Endothelial cell of umbilical vein (primary cell): ENCODE results near the gene ANKRD60. TPM values are rescaled to one million over a fixed set of nuclear protein-coding genes. Genes with fewer than 3 reads are reported as not detected.

Source experiments
- BruUV-seq: library from RNA; stranded (reverse); fragments of 400-500 nt; replicated peaks from 2 replicates; lab custom pipeline; 2021; lab: Mats Ljungman, UMichigan
- CTCF ChIA-PET: fragments of 300-600, 350-600 bp; sonication (Branson Sonifier 250); formaldehyde crosslinking; loops from one replicate; lab custom pipeline; 2021; ENCODE audit warnings: antibody characterized with exemption, inconsistent platforms; lab: Charles Lee
- POLR2A ChIA-PET: fragments of 300-600, 350-600 bp; sonication (Branson Sonifier 250); formaldehyde crosslinking; loops from one replicate; lab custom pipeline; 2021; ENCODE audit warnings: antibody characterized with exemption, inconsistent platforms; lab: Charles Lee
- DNase-seq: peaks from one replicate; pipeline ENCODE4 v3.0.0-alpha.2; 2011; ENCODE audit warnings: low read depth, low spot score
- FAIRE-seq: peaks from 2 replicates; lab custom pipeline; 2011; peaks lifted over from hg19 to GRCh38; lab: Jason Lieb, UNC
- H2AFZ ChIP-seq: 2 replicates; pipeline ENCODE4 v1.6.0; 2012; ENCODE audit warnings: low read depth, low read length, control low read depth, inconsistent platforms
- H3K27ac ChIP-seq: 2 replicates; pipeline ENCODE4 v1.5.1; 2011; ENCODE audit warnings: low read depth, mild to moderate bottlenecking, control low read depth, low read length, moderate library complexity; ENCODE audit not compliant: insufficient read depth
- H3K27me3 ChIP-seq, 2 experiments: 2 replicates each; pipeline versions ENCODE4 v1.6.0 to v1.6.1; 2011; ENCODE audit warnings: low read length in 2 of 2, mixed read lengths in 1 of 2; ENCODE audit not compliant: control insufficient read depth in 2 of 2, insufficient read depth in 2 of 2
- H3K36me3 ChIP-seq, 2 experiments: 2 replicates in 1 of 2; 3 replicates in 1 of 2; pipeline ENCODE4 v1.5.1; 2011; ENCODE audit warnings: low read length in 2 of 2, mild to moderate bottlenecking in 1 of 2, moderate library complexity in 1 of 2; ENCODE audit not compliant: control insufficient read depth in 2 of 2, insufficient read depth in 2 of 2; ENCODE audit errors: extremely low read depth in 1 of 2
- H3K4me1 ChIP-seq: 3 replicates; pipeline ENCODE4 v1.5.1; 2011; ENCODE audit warnings: mild to moderate bottlenecking, low read length; ENCODE audit not compliant: control insufficient read depth, insufficient read depth; ENCODE audit errors: extremely low read depth
- H3K4me2 ChIP-seq: 2 replicates; pipeline ENCODE4 v1.6.1; 2011; ENCODE audit warnings: low read length, control low read depth, mixed read lengths; ENCODE audit not compliant: insufficient read depth
- H3K4me3 ChIP-seq, 3 experiments: fragments of 200-600 bp in 1 of 3; sonication (generic), shearing (Covaris generic) in 1 of 3; replicated peaks in 1 of 3; 2 replicates each; pipeline ENCODE4 v1.5.1; 2011 to 2016; ENCODE audit warnings: control low read depth in 3 of 3, low read length in 3 of 3, mild to moderate bottlenecking in 2 of 3, inconsistent platforms in 1 of 3, low read depth in 1 of 3, moderate library complexity in 1 of 3; ENCODE audit not compliant: insufficient read depth in 1 of 3
- H3K79me2 ChIP-seq: 2 replicates; pipeline ENCODE4 v1.6.0; 2012; ENCODE audit warnings: low read length, inconsistent platforms; ENCODE audit not compliant: control insufficient read depth, insufficient read depth
- H3K9ac ChIP-seq: replicated peaks from 2 replicates; pipeline ENCODE3; 2011; ENCODE audit warnings: low read length, control low read depth; ENCODE audit not compliant: insufficient read depth; ENCODE audit errors: extremely low read depth
- H3K9me1 ChIP-seq: replicated peaks from 3 replicates; pipeline ENCODE4 v1.6.0; 2011; ENCODE audit warnings: mild to moderate bottlenecking, low read length; ENCODE audit not compliant: control insufficient read depth, insufficient read depth; ENCODE audit errors: extremely low read depth
- H3K9me3 ChIP-seq: replicated peaks from 2 replicates; pipeline ENCODE4 v1.5.1; 2012; ENCODE audit warnings: low read length, inconsistent platforms; ENCODE audit not compliant: control insufficient read depth, insufficient read depth
- H4K20me1 ChIP-seq: replicated peaks from 2 replicates; pipeline ENCODE3; 2011; ENCODE audit warnings: mild to moderate bottlenecking, low read length; ENCODE audit not compliant: control insufficient read depth, insufficient read depth; ENCODE audit errors: extremely low read depth
- EZH2 ChIP-seq: IDR thresholded peaks from 2 replicates; pipeline ENCODE4 v1.6.1; 2012; ENCODE audit warnings: borderline replicate concordance, low read depth, mild to moderate bottlenecking, moderate library complexity, low read length, inconsistent platforms; ENCODE audit not compliant: severe bottlenecking
- FOS ChIP-seq: IDR thresholded peaks from 2 replicates; pipeline ENCODE4 v1.6.1; 2011; ENCODE audit warnings: mild to moderate bottlenecking, low read length, moderate library complexity, borderline replicate concordance; ENCODE audit not compliant: insufficient read depth
- GATA2 ChIP-seq: IDR thresholded peaks from 2 replicates; pipeline ENCODE4 v1.7.0; 2011; ENCODE audit warnings: low read depth, mild to moderate bottlenecking, moderate library complexity, mixed read lengths, low read length; ENCODE audit not compliant: insufficient read length, insufficient read depth
- JUN ChIP-seq: IDR thresholded peaks from 2 replicates; pipeline ENCODE4 v1.6.1; 2011; ENCODE audit warnings: borderline replicate concordance, low read depth; ENCODE audit not compliant: insufficient read length, insufficient read depth
- MYC ChIP-seq: IDR thresholded peaks from one replicate; pipeline ENCODE4 v1.6.1; 2011; ENCODE audit warnings: mild to moderate bottlenecking, low read depth, low read length
- POLR2A ChIP-seq: IDR thresholded peaks from 2 replicates; pipeline ENCODE4 v1.6.1; 2012; ENCODE audit warnings: low read depth, mild to moderate bottlenecking, control low read depth, low read length
- POLR2AphosphoS5 ChIP-seq: IDR thresholded peaks from 2 replicates; pipeline ENCODE4 v1.6.1; 2012; ENCODE audit warnings: low read depth, mild to moderate bottlenecking, control low read depth, low read length, moderate library complexity; ENCODE audit not compliant: insufficient read depth
- dilution Hi-C: fragments of 300-500 bp; cut with MboI; formaldehyde crosslinking; loops from one replicate; pipeline ENCODE4 v1.15.0; 2019; ENCODE audit warnings: low sequenced_read_pairs; ENCODE audit not compliant: extremely low pct_ligation_motif_present
- intact Hi-C: fragments of 100-400 bp; cut with micrococcal nuclease; formaldehyde crosslinking; loops from one replicate; pipeline ENCODE4 v1.10.0; 2022
- polyA plus RNA-seq, 4 experiments: library from polyadenylated mRNA; depleted of rRNA in 3 of 4; stranded (reverse) in 3 of 4; unstranded in 1 of 4; fragments of >200 nt; gene quantifications; 2 replicates each; pipeline versions ENCODE4 v1.2.1 to v1.2.3, GENCODE V29; 2011 to 2012; ENCODE audit warnings: missing spikeins in 1 of 4
- total RNA-seq: library from RNA; stranded (reverse); gene quantifications from 2 replicates; pipeline ENCODE4 v1.2.3, GENCODE V29; 2021
- TF ChIP-seq, protein P1 (sequence below), 2 donors: IDR thresholded peaks; 1 replicate in 1 of 2; 2 replicates in 1 of 2; pipeline ENCODE4 v1.5.1; 2011; ENCODE audit warnings: low read length in 2 of 2, mild to moderate bottlenecking in 2 of 2, moderate library complexity in 2 of 2, control low read depth in 1 of 2, inconsistent platforms in 1 of 2, low read depth in 1 of 2; ENCODE audit not compliant: insufficient read depth in 1 of 2; ENCODE audit errors: extremely low read depth in 1 of 2
- TF ChIP-seq, protein P2 (sequence below): IDR thresholded peaks from 2 replicates; pipeline ENCODE4 v1.6.1; 2011; ENCODE audit not compliant: insufficient read depth, insufficient read length

Gene ANKRD60
- total and polyA plus RNA-seq, 2 donors (not counting 3 experiments of a cell fraction or from before 2014, with no cell fraction given) = not detected

DNA sequence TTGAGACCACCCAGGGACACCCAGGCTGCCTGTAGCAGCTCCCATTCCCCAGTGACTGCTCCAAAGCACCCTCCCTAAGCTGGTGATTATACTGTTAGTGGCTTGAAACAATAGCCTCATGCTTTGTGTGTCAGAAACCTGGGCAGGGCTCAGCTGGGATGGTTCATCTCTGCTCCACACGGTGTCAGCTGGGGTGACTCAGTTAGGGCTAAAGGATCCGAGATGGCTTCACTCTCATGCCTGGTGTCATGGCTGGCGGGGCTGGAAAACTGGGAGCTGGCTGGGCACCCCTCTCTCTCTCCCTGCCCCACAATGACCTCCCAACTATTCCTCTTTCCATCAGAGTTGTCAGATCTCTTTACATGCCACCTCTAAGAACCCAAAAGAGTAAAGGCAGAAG, 44.4 kb downstream of the ANKRD60 start:
- no peaks in the 10 kb centered on the region for H4K20me1 ChIP-seq
- no peaks in the 10 kb centered on the region for H3K4me1 ChIP-seq
- no peaks in the 10 kb centered on the region for H3K9me3 ChIP-seq
- H3K4me3 ChIP-seq = no peak overlapping the region
- TF ChIP-seq MYC (no peak), POLR2AphosphoS5 (no peak), JUN (no peak), POLR2A (no peak), FOS (no peak), GATA2 (no peak), EZH2 (no peak)
- TF ChIP-seq, protein P1, sequence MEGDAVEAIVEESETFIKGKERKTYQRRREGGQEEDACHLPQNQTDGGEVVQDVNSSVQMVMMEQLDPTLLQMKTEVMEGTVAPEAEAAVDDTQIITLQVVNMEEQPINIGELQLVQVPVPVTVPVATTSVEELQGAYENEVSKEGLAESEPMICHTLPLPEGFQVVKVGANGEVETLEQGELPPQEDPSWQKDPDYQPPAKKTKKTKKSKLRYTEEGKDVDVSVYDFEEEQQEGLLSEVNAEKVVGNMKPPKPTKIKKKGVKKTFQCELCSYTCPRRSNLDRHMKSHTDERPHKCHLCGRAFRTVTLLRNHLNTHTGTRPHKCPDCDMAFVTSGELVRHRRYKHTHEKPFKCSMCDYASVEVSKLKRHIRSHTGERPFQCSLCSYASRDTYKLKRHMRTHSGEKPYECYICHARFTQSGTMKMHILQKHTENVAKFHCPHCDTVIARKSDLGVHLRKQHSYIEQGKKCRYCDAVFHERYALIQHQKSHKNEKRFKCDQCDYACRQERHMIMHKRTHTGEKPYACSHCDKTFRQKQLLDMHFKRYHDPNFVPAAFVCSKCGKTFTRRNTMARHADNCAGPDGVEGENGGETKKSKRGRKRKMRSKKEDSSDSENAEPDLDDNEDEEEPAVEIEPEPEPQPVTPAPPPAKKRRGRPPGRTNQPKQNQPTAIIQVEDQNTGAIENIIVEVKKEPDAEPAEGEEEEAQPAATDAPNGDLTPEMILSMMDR (IDR thresholded peaks at IDR 0.05; ENCODE audit: extremely low read depth in 1 of 2, insufficient read depth in 1 of 2, low read depth in 1 of 2, low read length in 2 of 2) = no peak
- TF ChIP-seq, protein P2, sequence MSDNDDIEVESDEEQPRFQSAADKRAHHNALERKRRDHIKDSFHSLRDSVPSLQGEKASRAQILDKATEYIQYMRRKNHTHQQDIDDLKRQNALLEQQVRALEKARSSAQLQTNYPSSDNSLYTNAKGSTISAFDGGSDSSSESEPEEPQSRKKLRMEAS = no peak
- no peak for DNase-seq
- H3K4me2 ChIP-seq = no peak overlapping the region
- no TSS peak for BruUV-seq
- CTCF ChIA-PET = no interaction called here
- H3K27me3 ChIP-seq = peaks cover 0 to 6% of the 10 kb centered on the region in 2 experiments
- intact Hi-C loops = no loop called here
- H3K36me3 ChIP-seq = no peaks in the 10 kb centered on the region
- H3K79me2 ChIP-seq = no peaks in the 10 kb centered on the region
- POLR2A ChIA-PET = no interaction called here
- dilution Hi-C loops = no loop called here
- no peaks in the 10 kb centered on the region for H3K9me1 ChIP-seq
- H2AFZ ChIP-seq = no peak overlapping the region
- FAIRE-seq = no peak
- H3K27ac ChIP-seq = no peak overlapping the region
- H3K9ac ChIP-seq = no peak overlapping the region
